Ascending aorta (tissue), 2 donors: ENCODE results near the gene FCAMR. TPM values are rescaled to one million over a fixed set of nuclear protein-coding genes. Genes with fewer than 3 reads are reported as not detected.

Experiments
- DNase-seq, 2 donors: peaks; one replicate each; pipeline ENCODE4 v3.0.0-alpha.2; 2019; ENCODE audit warnings: low spot score in 2 of 2
- H3K27ac ChIP-seq, 2 donors: fragments of 200-600 bp; sonication (generic); one replicate each; pipeline ENCODE4 v1.5.1; 2016 to 2017; ENCODE audit warnings: mild to moderate bottlenecking in 1 of 2
- H3K27me3 ChIP-seq: fragments of 200-600 bp; sonication (generic); one replicate; pipeline ENCODE4 v1.5.1; 2017
- H3K36me3 ChIP-seq, 2 donors: fragments of 200-600 bp; sonication (generic); one replicate each; pipeline ENCODE4 v1.5.1; 2016
- H3K4me1 ChIP-seq, 2 donors: fragments of 200-600 bp; sonication (generic); one replicate each; pipeline ENCODE4 v1.5.1; 2016 to 2017; ENCODE audit warnings: mild to moderate bottlenecking in 1 of 2
- H3K4me3 ChIP-seq, 2 donors: fragments of 200-600 bp; sonication (generic); one replicate each; pipeline ENCODE4 v1.5.1; 2016 to 2017; ENCODE audit warnings: mild to moderate bottlenecking in 1 of 2
- H3K9me3 ChIP-seq, 2 donors: fragments of 200-600 bp; sonication (generic); one replicate each; pipeline ENCODE4 v1.5.1; 2016
- intact Hi-C: fragments of 100-400 bp; cut with DNase I; formaldehyde crosslinking; loops from one replicate; pipeline ENCODE4 v1.15.1; 2023
- total RNA-seq: library from RNA; depleted of rRNA; stranded (reverse); fragments of >200 nt; gene quantifications from one replicate; pipeline ENCODE4 v1.1.0, GENCODE V29; 2016
- TF ChIP-seq, protein P1 (sequence below), 3 experiments: fragments of 200-600 bp in 2 of 3; fragments of 450-650 bp in 1 of 3; sonication (generic) in 2 of 3; IDR thresholded peaks; one replicate each; pipeline ENCODE4 v1.5.1; 2016 to 2019; ENCODE audit warnings: antibody characterized with exemption in 3 of 3, mild to moderate bottlenecking in 1 of 3, moderate library complexity in 1 of 3

FCAMR gene
- total RNA-seq, 1 donor from 2014 or later = not detected

DNA sequence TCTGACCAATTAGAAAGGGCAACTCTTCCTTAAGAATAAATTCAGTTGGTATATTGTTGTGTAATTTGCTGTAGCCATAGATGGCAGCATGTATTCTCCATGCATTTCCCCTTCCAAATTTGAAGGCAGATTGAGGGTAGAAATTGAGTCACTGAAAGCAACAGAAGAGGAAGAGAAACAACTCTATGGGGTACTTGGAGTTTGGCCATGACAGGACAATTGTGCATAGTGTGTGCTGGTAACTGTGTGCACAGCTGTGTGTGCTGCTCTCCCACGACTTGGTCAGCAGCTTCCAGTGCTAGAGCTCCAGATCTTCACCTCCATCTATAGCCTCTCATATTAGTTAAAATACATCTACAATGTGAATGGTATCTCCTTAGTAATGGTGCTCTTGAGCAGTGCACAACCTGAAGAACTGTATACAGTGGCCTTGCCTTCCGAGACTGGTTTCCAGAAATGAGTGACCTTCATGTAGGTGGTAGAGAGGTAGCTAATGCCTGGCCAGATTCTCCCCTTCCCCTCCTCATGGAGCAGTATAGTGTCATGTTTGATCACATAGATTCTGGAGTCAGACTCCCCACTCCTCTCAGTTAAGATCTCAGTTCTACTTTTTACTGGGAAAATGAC, 882 bp upstream of the FCAMR start:
- no peaks in the 10 kb centered on the region for H3K9me3 ChIP-seq
- H3K4me3 ChIP-seq = no peak overlapping the region
- H3K27ac ChIP-seq = no peak overlapping the region
- intact Hi-C loops = no loop called here
- TF ChIP-seq, protein P1, sequence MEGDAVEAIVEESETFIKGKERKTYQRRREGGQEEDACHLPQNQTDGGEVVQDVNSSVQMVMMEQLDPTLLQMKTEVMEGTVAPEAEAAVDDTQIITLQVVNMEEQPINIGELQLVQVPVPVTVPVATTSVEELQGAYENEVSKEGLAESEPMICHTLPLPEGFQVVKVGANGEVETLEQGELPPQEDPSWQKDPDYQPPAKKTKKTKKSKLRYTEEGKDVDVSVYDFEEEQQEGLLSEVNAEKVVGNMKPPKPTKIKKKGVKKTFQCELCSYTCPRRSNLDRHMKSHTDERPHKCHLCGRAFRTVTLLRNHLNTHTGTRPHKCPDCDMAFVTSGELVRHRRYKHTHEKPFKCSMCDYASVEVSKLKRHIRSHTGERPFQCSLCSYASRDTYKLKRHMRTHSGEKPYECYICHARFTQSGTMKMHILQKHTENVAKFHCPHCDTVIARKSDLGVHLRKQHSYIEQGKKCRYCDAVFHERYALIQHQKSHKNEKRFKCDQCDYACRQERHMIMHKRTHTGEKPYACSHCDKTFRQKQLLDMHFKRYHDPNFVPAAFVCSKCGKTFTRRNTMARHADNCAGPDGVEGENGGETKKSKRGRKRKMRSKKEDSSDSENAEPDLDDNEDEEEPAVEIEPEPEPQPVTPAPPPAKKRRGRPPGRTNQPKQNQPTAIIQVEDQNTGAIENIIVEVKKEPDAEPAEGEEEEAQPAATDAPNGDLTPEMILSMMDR (IDR thresholded peaks at IDR 0.05) = no peak
- no peaks in the 10 kb centered on the region for H3K4me1 ChIP-seq
- DNase-seq = no peak
- H3K36me3 ChIP-seq = no peaks in the 10 kb centered on the region
- no peaks in the 10 kb centered on the region for H3K27me3 ChIP-seq

DNA sequence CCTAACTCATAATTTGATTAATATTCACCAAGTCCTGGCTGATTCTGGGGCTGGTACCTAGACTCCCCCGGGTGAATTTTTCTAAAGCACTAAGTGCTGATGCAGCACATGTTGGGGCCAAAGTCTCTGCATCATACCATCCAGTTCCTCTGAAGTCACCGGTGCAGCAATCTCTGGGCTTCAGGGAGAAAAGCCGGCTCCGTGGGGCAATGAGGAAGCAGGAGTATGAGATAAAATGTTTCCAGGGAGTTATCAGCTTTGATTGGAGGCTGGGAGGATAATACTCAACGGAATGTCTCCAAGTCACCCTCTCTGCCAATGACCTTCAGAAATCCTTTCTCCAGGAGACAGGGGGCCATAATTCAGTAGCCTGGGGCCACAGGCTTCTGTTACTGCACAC, 1.2 kb downstream of the FCAMR start:
- no peaks in the 10 kb centered on the region for H3K9me3 ChIP-seq
- intact Hi-C loops = no loop called here
- no peak overlapping the region for H3K27ac ChIP-seq
- H3K36me3 ChIP-seq = no peaks in the 10 kb centered on the region
- no peak for DNase-seq
- no peaks in the 10 kb centered on the region for H3K27me3 ChIP-seq
- TF ChIP-seq, protein P1 (IDR thresholded peaks at IDR 0.05) = no peak
- H3K4me3 ChIP-seq = no peak overlapping the region
- no peaks in the 10 kb centered on the region for H3K4me1 ChIP-seq

DNA sequence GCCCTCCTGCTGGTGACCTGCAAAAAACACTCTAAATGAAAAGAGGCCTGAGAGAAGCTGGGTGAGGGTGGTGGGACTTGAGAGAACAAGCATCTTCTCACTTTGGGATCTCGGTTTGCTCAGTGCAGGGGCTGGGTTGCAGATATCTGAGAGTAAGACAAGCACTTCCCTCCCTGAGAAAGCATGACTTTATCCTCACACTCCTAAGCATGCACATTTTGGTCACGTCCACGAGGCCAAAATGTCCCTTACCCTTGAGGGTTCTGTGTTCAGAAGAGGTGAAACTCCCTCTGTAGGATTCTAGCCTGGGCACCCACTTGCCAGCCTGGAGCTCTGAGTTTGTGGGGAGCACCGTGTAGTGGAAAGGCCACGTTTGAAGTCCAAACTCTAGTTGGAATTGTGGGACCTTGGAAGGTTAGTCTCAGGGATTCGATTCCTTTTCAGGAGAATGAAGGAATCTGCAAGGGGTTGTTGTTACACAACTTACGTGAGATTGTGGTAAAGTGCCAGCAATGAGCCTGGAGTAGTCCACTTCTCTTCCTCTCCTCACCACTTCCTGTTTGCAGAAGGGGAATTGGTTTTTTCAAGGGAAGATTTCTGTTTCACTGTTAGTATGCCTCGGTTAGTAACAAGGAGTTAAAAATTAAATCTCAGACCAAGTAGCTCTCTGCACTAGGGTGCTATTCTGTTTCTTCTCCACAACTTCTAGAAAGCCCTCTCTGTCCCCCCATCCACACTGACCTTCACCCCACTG, 3.0 kb downstream of the FCAMR start:
- intact Hi-C loops = no loop called here
- no peaks in the 10 kb centered on the region for H3K4me1 ChIP-seq

GRCh38 chr1:206965781-206966180, 4.5 kb downstream of the FCAMR start:
- Histone ChIP-seq H3K4me1 (no peaks in the 10 kb centered on the region), H3K27me3 (no peaks in the 10 kb centered on the region), H3K27ac (no peak overlapping the region), H3K4me3 (no peak overlapping the region), H3K36me3 (no peaks in the 10 kb centered on the region), H3K9me3 (no peaks in the 10 kb centered on the region)
- TF ChIP-seq, protein P1 (IDR thresholded peaks at IDR 0.05) = no peak
- no peak for DNase-seq
- intact Hi-C loops = no loop called here

More for the DNA sequence above, 3.0 kb downstream of the FCAMR start:
- no peak overlapping the region for H3K4me3 ChIP-seq
- no peaks in the 10 kb centered on the region for H3K36me3 ChIP-seq
- TF ChIP-seq, protein P1 (IDR thresholded peaks at IDR 0.05) = no peak
- no peak overlapping the region for H3K27ac ChIP-seq
- no peaks in the 10 kb centered on the region for H3K9me3 ChIP-seq
- no peak for DNase-seq
- no peaks in the 10 kb centered on the region for H3K27me3 ChIP-seq

GRCh38 chr1:206963740-206964139, 6.5 kb downstream of the FCAMR start:
- H3K4me3 ChIP-seq = no peak overlapping the region
- DNase-seq = no peak
- H3K27ac ChIP-seq = no peak overlapping the region
- no peaks in the 10 kb centered on the region for H3K4me1 ChIP-seq
- TF ChIP-seq, protein P1 (IDR thresholded peaks at IDR 0.05) = no peak
- no peaks in the 10 kb centered on the region for H3K9me3 ChIP-seq
- intact Hi-C loops = no loop called here
- H3K36me3 ChIP-seq = no peaks in the 10 kb centered on the region
- H3K27me3 ChIP-seq = no peaks in the 10 kb centered on the region
